NCI-H146 (cell line): Measurements from ENCODE around the gene TAF10.

ENCODE experiments used
- DNase-seq: peaks from one replicate; lab custom pipeline; 2025; lab: John Stamatoyannopoulos, UW

The TAF10 gene

GRCh38 chr11:6640985-6641701 lies 29.1 kb upstream of the TAF10 start:
- DNase-seq, result no peak

DNA sequence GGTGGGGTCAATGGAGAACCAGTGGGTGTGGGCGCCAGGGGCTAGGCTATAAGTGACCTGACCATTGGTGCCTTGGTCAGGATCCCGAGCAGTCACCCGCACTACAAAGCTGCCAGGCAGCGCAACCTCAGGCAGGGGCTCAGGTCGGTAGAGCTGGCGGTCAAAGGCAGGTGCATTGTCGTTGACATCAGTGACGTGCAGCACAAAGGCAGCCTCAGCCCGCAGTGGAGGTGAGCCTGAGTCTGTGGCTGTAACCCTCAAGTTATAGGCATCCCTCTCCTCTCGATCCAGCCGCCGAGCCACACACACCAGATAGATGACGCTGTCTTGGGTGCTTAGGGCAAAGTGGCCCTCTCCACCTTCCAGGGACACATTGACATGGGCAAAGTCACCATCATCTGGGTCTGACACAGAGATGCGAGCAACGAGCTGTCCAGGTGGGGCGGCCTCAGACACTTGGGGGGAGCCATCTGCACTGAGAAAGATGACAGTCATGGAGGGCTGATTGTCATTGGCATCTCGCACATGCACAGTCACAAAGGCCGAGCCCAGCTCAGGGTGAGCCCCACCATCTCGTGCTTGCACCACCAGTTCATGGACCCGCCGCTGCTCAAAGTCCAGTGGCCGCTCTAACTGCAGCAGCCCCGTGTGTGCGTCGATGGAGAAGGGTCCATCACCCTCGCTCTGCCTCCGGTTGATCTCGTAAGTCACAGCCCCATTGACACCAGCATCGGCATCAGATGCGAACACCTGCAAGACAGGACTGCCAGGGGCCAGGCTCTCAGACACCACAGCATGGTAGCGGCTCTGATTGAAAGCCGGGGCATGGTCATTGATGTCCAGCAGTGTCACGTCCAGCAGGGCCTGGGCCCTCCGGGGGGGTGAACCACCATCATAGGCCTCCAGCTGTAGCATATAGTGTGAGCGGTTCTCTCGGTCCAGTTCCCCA lies 28.3 kb upstream of the TAF10 start:
- DNase-seq, result no peak

GRCh38 chr11:6638429-6638828 lies 26.4 kb upstream of the TAF10 start:
- DNase-seq, result no peak

- no peak for DNase-seq
These were observed 25.9 kb upstream of the TAF10 start for GRCh38 chr11:6637871-6638270.

- no peak for DNase-seq
These were observed 24.5 kb upstream of the TAF10 start for GRCh38 chr11:6636480-6636879.

- DNase-seq, result no peak
These were observed 23.3 kb upstream of the TAF10 start for GRCh38 chr11:6635082-6635932.

GRCh38 chr11:6634534-6634933 lies 22.5 kb upstream of the TAF10 start:
- DNase-seq, result no peak

DNA sequence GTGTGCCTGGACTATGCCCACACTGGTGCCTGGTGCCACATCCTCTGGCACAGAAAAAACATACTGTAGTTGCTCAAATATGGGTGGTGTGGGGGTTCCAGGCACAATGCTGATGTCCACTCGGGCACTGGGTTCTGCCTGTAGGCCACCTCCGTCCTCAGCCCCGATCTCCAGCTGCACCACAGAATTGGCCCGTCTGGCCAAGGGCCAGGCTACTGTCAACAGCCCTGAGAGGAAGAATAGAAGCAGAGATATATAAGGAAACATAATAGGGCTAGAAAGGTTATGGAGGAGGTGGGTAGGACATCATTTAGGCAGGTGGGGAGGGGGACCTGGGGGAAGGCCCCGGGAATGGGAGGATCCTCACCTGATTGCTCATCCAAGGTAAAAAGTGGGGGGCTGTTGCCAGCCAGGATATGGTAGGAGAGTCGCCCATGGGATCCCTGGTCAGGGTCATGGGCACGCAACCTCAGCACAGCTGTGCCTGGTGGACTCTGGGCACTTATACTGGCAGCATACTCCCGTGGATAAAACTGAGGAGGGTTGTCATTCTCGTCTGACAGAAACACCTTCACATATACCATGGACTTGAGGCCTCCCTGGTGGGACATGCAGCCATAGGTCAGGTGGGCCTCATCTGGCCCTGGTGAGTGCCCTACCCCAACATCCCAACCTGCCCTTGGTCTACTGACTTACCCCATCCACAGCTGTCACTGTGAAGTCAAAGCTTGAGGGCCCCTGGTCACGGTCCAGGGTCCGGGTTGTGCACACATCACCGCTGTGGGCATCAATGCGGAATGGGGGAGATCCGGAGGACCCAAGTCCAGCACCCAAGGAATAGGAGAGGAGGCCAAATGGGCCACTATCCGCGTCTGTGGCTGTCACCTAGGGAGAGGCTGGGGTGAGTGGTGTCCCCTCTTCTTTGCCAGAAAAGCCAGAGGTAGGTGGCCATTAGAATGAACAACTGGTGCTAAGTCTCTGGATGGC lies 21.7 kb upstream of the TAF10 start:
- DNase-seq, result no peak

- no peak for DNase-seq
These were observed 20.4 kb upstream of the TAF10 start for GRCh38 chr11:6632116-6633073.

GRCh38 chr11:6631361-6631890 lies 19.4 kb upstream of the TAF10 start:
- DNase-seq, result no peak

DNA sequence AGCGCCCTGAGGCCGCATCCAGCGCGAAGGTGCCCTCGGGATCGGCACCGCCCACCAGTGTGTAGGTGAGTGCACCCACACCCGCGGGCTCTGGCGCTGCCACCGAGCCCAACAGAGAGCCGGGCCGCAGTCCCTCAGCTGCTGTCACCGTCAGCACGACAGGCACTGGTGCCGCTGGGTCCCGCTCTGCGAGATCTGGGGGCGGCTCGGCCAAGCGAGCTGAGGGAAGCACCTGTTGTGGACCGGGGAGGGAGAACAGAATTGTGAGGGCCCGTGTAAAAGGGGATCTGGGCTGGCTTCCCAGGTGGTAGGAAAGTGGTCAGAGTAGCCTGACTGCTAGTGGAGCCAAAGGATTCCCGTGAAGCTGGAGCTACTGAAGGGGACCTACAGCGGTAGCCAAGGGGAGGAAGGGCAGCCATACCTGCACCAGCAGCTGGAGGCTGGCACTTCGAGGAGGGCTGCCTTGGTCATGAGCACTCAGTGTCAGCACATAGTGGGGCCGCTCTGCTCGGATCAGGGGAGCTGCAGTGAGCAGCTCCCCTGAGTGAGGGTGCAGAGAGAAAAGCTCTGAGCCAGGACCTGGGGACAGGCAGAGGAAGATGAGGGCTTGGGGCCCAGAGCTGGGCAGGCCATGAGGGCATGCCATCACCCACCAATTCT lies 18.7 kb upstream of the TAF10 start:
- DNase-seq, result no peak

DNA sequence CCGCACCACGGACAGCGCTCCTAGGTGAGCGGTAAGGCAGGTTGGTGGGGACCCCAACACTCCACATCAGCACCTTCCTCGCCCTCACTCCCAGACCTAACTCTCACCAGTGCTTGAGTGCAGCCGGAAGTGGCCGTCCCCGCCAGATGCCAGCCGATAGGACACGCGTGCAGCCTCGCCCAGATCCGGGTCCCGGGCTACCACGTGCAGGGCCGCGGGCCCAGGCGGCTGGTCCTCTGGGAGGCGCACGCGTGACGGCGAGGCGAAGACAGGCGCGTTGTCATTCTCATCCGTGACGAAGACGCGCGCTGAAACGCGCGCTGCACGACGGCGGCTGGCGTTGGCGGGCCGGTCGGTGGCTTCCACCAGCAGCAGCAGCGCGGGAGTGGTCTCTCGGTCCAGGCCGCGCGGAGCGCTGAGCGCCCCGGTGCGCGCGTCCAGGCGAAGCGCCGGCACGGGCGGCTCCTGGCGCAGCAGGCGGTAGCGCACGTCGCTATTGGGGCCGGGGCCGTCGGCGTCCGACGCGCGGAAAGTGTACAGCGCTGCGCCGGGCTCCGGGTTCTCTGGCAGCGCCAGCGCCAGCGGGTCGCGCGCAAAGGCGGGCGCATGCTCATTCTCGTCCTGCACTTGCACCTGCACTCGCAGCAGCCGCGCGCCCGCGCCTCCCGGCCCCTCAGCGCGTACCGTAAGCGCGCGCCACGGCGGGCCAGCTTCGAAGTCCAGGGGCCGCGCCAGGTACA lies 18.0 kb upstream of the TAF10 start:
- DNase-seq, result no peak

DNA sequence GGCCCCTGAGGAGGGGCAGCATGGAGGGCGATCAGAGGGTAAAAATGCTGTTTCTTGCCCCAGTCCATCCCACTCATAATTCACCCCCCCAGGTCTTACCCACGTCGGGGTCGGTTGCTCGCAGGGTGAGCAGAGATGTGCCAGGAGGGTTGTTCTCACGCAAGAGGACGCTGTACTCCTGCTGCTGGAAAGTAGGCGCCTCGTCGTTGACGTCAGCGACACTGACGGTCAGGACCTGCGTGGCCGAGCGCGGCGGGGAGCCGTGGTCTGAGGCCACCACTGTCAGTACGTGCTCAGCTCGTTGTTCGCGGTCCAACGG lies 17.5 kb upstream of the TAF10 start:
- no peak for DNase-seq

- DNase-seq, result no peak
These were observed 16.5 kb upstream of the TAF10 start for GRCh38 chr11:6628526-6628925.

GRCh38 chr11:6627762-6628241 lies 15.8 kb upstream of the TAF10 start:
- DNase-seq, result no peak

DNA sequence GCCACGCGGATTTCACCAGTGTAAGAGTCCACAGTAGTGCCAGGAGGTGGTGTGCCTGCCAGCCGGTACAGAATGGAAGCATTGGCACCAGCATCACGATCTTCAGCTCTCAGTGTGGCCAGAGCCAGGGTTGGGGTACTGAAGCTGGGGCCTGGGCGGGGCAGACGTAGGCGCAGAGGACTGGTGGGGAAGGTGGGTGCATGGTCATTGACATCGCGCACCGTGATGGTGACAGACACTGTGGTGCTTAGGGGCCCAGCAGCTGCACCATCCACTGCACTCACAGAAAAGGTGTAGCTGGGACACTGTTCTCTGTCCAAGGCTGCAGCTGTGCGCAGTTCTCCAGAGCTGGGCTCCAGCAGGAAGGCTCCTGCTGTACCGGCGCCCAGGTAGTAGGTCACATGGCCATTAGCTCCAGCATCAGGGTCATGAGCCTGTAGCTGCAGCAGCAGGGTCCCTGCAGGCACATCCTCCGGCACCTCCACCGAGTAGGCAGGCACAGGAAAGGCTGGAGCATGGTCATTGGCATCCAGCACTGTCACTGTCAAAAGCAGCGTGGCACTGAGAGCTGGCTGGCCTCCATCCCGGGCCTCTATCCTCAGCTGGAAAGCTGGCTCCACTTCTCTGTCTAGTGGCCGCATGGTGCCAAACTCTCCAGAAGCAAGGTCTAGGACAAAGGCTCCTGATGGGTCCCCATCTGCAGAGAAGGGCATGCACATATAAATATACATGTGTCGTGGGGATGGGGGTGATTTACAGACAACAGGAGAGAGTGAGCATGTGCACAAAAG lies 15.2 kb upstream of the TAF10 start:
- no peak for DNase-seq

GRCh38 chr11:6625832-6626420 lies 13.9 kb upstream of the TAF10 start:
- DNase-seq, result no peak
